Rectal smooth muscle tissue (tissue), 1 donor: ENCODE results near the gene PPIF.

Source experiments
- H3K27ac ChIP-seq: one replicate; pipeline ENCODE4 v1.7.0; 2013; ENCODE audit warnings: low read depth, low read length, inconsistent platforms
- H3K27me3 ChIP-seq: one replicate; pipeline ENCODE4 v1.7.0; 2013; ENCODE audit warnings: low read length; ENCODE audit not compliant: control insufficient read depth, insufficient read depth
- H3K36me3 ChIP-seq: one replicate; pipeline ENCODE4 v1.7.0; 2013; ENCODE audit warnings: low read length; ENCODE audit not compliant: control insufficient read depth, insufficient read depth
- H3K4me1 ChIP-seq: one replicate; pipeline ENCODE4 v1.7.0; 2013; ENCODE audit warnings: low read length; ENCODE audit not compliant: control insufficient read depth, insufficient read depth
- H3K4me3 ChIP-seq: one replicate; pipeline ENCODE4 v1.7.0; 2013; ENCODE audit warnings: low read length
- H3K9ac ChIP-seq: one replicate; pipeline ENCODE4 v1.7.0; 2013; ENCODE audit warnings: low read length

PPIF gene

GRCh38 chr10:79347226-79347893 is at the start of gene PPIF:
Gene PPIF, plus strand, starts transcription at chr10:79347469. Its CDS starts 80 bp downstream, at chr10:79347549.
- H3K27me3 ChIP-seq = no peaks in the 10 kb centered on the region
- peak within 1 kb of the TSS; percentile 82 for H3K9ac ChIP-seq
- H3K4me1 ChIP-seq = peaks cover 7% of the 10 kb centered on the region
- H3K27ac ChIP-seq = peak within 1 kb of the TSS; percentile 87
- H3K4me3 ChIP-seq = peak within 1 kb of the TSS; percentile 89
- H3K36me3 ChIP-seq = peaks cover 27% of the 10 kb centered on the region

- Histone ChIP-seq H3K4me3 (no peak overlapping the region), H3K4me1 (peaks cover 10% of the 10 kb centered on the region), H3K36me3 (peaks cover 61% of the 10 kb centered on the region), H3K27me3 (no peaks in the 10 kb centered on the region), H3K9ac (no peak overlapping the region), H3K27ac (peak overlapping the region; percentile 33)
These were observed 48.6 kb upstream of the PPIF start for GRCh38 chr10:79298403-79299244.

- no peaks in the 10 kb centered on the region for H3K27me3 ChIP-seq
- H3K9ac ChIP-seq = no peak overlapping the region
- H3K4me1 ChIP-seq = peaks cover 10% of the 10 kb centered on the region
- no peak overlapping the region for H3K4me3 ChIP-seq
- peaks cover 71% of the 10 kb centered on the region for H3K36me3 ChIP-seq
- peak overlapping the region; percentile 33 for H3K27ac ChIP-seq
These were observed 47.6 kb upstream of the PPIF start for GRCh38 chr10:79299397-79300241.

- H3K27me3 ChIP-seq = no peaks in the 10 kb centered on the region
- H3K9ac ChIP-seq = no peak overlapping the region
- no peak overlapping the region for H3K27ac ChIP-seq
- H3K36me3 ChIP-seq = peaks cover 70% of the 10 kb centered on the region
- peaks cover 10% of the 10 kb centered on the region for H3K4me1 ChIP-seq
- no peak overlapping the region for H3K4me3 ChIP-seq
These were observed 46.6 kb upstream of the PPIF start for GRCh38 chr10:79300711-79301110.

GRCh38 chr10:79301754-79302530 is 45.3 kb upstream of the PPIF start:
- no peak overlapping the region for H3K4me3 ChIP-seq
- no peaks in the 10 kb centered on the region for H3K27me3 ChIP-seq
- peaks cover 10% of the 10 kb centered on the region for H3K4me1 ChIP-seq
- peaks cover 72% of the 10 kb centered on the region for H3K36me3 ChIP-seq
- H3K27ac ChIP-seq = no peak overlapping the region
- no peak overlapping the region for H3K9ac ChIP-seq

- Histone ChIP-seq H3K36me3 (peaks cover 73% of the 10 kb centered on the region), H3K27ac (no peak overlapping the region), H3K4me3 (no peak overlapping the region), H3K4me1 (peaks cover 8% of the 10 kb centered on the region), H3K9ac (no peak overlapping the region), H3K27me3 (no peaks in the 10 kb centered on the region)
These were observed 43.4 kb upstream of the PPIF start for GRCh38 chr10:79303631-79304478.

- Histone ChIP-seq H3K36me3 (peaks cover 72% of the 10 kb centered on the region), H3K4me3 (no peak overlapping the region), H3K27me3 (no peaks in the 10 kb centered on the region), H3K27ac (no peak overlapping the region), H3K4me1 (peaks cover under 1% of the 10 kb centered on the region), H3K9ac (no peak overlapping the region)
These were observed 42.7 kb upstream of the PPIF start for GRCh38 chr10:79304479-79305087.

GRCh38 chr10:79305515-79305914 is 41.8 kb upstream of the PPIF start:
- H3K27me3 ChIP-seq = no peaks in the 10 kb centered on the region
- H3K4me1 ChIP-seq = no peaks in the 10 kb centered on the region
- H3K9ac ChIP-seq = no peak overlapping the region
- no peak overlapping the region for H3K4me3 ChIP-seq
- H3K27ac ChIP-seq = no peak overlapping the region
- H3K36me3 ChIP-seq = peaks cover 68% of the 10 kb centered on the region

GRCh38 chr10:79305988-79306387 is 41.3 kb upstream of the PPIF start:
- Histone ChIP-seq H3K36me3 (peaks cover 63% of the 10 kb centered on the region), H3K27ac (no peak overlapping the region), H3K9ac (no peak overlapping the region), H3K4me1 (no peaks in the 10 kb centered on the region), H3K4me3 (no peak overlapping the region), H3K27me3 (no peaks in the 10 kb centered on the region)

- H3K4me1 ChIP-seq = no peaks in the 10 kb centered on the region
- peaks cover 62% of the 10 kb centered on the region for H3K36me3 ChIP-seq
- no peak overlapping the region for H3K9ac ChIP-seq
- H3K27me3 ChIP-seq = no peaks in the 10 kb centered on the region
- no peak overlapping the region for H3K27ac ChIP-seq
- no peak overlapping the region for H3K4me3 ChIP-seq
These were observed 40.5 kb upstream of the PPIF start for GRCh38 chr10:79306644-79307220.
